ENCODE results near the gene SLC13A4.
"Not testable (repeated sequence)": the region's sequence is repeated elsewhere in the genome, so short reads cannot be mapped to it uniquely, and the experiment has no call there.

Gene SLC13A4

DNA sequence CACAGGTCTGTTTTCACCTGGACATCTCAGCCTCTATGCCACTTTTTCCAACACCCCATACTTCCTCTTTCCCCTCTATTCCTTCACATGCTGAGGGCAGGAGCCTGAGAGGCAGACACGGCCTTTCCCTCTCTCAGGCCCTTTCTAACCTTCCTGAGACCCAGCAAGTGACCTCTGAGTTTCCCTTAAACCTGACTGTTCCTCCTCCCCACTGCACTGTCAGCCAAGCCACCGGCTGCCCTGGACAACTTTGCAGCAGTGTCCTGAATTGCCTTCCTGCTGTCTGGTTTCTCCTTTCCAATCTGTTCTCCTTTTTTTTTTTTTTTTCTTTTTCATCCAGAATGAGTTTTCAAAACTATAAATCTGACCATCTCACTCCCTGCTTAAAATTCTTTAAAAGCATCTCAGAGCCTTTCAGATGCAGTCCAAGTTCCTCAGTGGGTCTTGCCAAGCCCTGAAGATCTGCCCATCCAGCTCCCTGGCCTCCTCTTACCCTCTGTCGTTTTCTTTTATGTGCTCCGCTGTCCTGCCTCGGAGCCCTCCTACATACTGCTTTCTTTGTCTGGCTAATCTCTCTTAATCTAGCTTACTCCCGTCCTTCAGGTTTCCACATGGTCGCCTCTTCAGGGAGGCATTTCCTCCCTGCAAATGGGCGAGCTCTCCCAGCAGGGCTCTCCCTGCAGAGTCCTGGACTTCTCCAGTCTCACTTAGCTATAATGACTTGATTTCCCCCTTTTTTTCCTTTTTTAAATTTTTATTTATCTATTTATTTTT, 30.5 kb downstream of the SLC13A4 start:
- no peak overlapping the region for H3K4me3 ChIP-seq (IDR thresholded peaks at IDR 0.05; ENCODE audit: insufficient read depth, low read depth, low read length)
- H2AFZ ChIP-seq (ENCODE audit: low read depth) = no peak overlapping the region
- H4K20me1 ChIP-seq (ENCODE audit: insufficient read depth) = no peaks in the 10 kb centered on the region
- TF ChIP-seq, protein P1, sequence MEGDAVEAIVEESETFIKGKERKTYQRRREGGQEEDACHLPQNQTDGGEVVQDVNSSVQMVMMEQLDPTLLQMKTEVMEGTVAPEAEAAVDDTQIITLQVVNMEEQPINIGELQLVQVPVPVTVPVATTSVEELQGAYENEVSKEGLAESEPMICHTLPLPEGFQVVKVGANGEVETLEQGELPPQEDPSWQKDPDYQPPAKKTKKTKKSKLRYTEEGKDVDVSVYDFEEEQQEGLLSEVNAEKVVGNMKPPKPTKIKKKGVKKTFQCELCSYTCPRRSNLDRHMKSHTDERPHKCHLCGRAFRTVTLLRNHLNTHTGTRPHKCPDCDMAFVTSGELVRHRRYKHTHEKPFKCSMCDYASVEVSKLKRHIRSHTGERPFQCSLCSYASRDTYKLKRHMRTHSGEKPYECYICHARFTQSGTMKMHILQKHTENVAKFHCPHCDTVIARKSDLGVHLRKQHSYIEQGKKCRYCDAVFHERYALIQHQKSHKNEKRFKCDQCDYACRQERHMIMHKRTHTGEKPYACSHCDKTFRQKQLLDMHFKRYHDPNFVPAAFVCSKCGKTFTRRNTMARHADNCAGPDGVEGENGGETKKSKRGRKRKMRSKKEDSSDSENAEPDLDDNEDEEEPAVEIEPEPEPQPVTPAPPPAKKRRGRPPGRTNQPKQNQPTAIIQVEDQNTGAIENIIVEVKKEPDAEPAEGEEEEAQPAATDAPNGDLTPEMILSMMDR (conservative IDR thresholded peaks at IDR 0.05; ENCODE audit: low read depth, low read length) = no peak
- H3K4me2 ChIP-seq = no peak overlapping the region
- no peak overlapping the region for H3K27ac ChIP-seq
- H3K36me3 ChIP-seq (ENCODE audit: insufficient read depth) = no peaks in the 10 kb centered on the region
- H3K79me2 ChIP-seq (ENCODE audit: insufficient read depth, low read depth) = no peaks in the 10 kb centered on the region
- H3K9ac ChIP-seq = no peak overlapping the region
- no peaks in the 10 kb centered on the region for H3K4me1 ChIP-seq (ENCODE audit: low read depth, poor library complexity, severe bottlenecking)
- H3K27me3 ChIP-seq (ENCODE audit: insufficient read depth, low read depth) = no peaks in the 10 kb centered on the region

DNA sequence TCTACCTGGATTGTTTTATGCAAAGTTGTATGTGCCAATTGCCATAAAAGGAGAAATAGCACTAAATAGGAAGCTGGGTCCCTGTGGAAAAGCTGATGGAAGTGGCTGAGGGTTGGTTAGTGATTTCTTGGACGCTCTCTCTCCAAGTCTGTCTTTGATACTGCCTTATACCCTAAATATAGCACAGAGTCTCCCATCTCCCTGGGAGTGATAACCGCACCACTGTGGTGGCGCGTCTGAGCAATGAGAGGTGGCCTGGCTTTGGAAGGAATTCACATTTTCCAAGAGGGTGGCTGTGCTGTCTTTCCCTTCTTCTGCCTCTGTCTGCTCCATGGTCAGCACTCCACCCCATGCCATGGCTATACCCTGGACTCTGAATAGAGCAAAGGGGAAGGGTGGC, 34.4 kb downstream of the SLC13A4 start:
- H3K4me1 ChIP-seq (ENCODE audit: low read depth, poor library complexity, severe bottlenecking) = no peaks in the 10 kb centered on the region
- no peak overlapping the region for H3K4me2 ChIP-seq
- H4K20me1 ChIP-seq (ENCODE audit: insufficient read depth) = no peaks in the 10 kb centered on the region
- H2AFZ ChIP-seq (ENCODE audit: low read depth) = no peak overlapping the region
- TF ChIP-seq, protein P1 (conservative IDR thresholded peaks at IDR 0.05; ENCODE audit: low read depth, low read length) = no peak
- H3K36me3 ChIP-seq (ENCODE audit: insufficient read depth) = no peaks in the 10 kb centered on the region
- H3K27ac ChIP-seq = no peak overlapping the region
- H3K4me3 ChIP-seq (IDR thresholded peaks at IDR 0.05; ENCODE audit: insufficient read depth, low read depth, low read length) = no peak overlapping the region
- H3K9ac ChIP-seq = no peak overlapping the region
- no peaks in the 10 kb centered on the region for H3K79me2 ChIP-seq (ENCODE audit: insufficient read depth, low read depth)
- no peaks in the 10 kb centered on the region for H3K27me3 ChIP-seq (ENCODE audit: insufficient read depth, low read depth)

DNA sequence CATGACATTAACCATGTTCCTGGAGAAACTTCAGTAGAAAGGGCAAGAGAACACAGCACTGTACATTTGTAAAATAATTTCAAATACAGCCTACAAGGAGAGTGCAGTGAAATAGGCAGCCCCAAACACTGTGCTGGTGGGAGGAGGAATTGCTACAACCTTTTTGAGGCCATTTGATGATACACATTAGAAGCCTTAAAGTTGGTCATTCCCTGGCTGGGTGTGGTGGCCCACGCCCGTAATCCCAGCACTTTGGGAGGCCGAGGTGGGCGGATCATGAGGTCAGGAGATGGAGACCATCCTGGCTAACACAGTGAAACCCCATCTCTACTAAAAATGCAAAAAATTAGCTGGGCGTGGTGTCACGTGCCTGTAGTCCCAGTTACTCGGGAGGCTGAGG, 35.4 kb downstream of the SLC13A4 start:
- H4K20me1 ChIP-seq (ENCODE audit: insufficient read depth); H2AFZ ChIP-seq (ENCODE audit: low read depth); H3K4me2 ChIP-seq; H3K9ac ChIP-seq; H3K36me3 ChIP-seq (ENCODE audit: insufficient read depth); H3K27me3 ChIP-seq (ENCODE audit: insufficient read depth, low read depth); H3K4me3 ChIP-seq (IDR thresholded peaks at IDR 0.05; ENCODE audit: insufficient read depth, low read depth, low read length); H3K79me2 ChIP-seq (ENCODE audit: insufficient read depth, low read depth); H3K27ac ChIP-seq; H3K4me1 ChIP-seq (ENCODE audit: low read depth, poor library complexity, severe bottlenecking): not testable (repeated sequence)

DNA sequence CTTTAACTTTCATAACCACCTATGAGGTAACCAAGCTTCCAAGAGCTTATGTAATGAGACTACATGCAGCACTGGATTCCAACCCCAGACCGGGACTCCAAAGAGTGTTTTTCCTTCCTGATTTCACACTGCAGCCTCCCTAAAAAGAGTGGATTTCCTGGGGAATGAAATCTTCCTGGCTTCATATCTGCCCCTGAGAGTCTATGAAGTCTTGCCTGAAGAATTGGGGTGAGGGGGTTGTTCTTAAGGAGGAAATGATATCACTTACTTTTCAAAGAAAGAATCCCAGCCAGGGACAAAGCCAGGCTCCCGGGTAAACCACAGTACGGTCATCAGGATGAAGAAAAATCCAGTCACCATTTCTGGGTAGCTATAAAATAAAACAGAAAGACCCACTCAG, 35.9 kb downstream of the SLC13A4 start:
- no peaks in the 10 kb centered on the region for H4K20me1 ChIP-seq (ENCODE audit: insufficient read depth)
- TF ChIP-seq, protein P1 (conservative IDR thresholded peaks at IDR 0.05; ENCODE audit: low read depth, low read length) = no peak
- H3K9ac ChIP-seq = no peak overlapping the region
- H2AFZ ChIP-seq (ENCODE audit: low read depth) = no peak overlapping the region
- no peaks in the 10 kb centered on the region for H3K79me2 ChIP-seq (ENCODE audit: insufficient read depth, low read depth)
- H3K27me3 ChIP-seq (ENCODE audit: insufficient read depth, low read depth) = no peaks in the 10 kb centered on the region
- H3K4me1 ChIP-seq (ENCODE audit: low read depth, poor library complexity, severe bottlenecking) = no peaks in the 10 kb centered on the region
- H3K4me2 ChIP-seq = no peak overlapping the region
- no peaks in the 10 kb centered on the region for H3K36me3 ChIP-seq (ENCODE audit: insufficient read depth)
- no peak overlapping the region for H3K27ac ChIP-seq
- H3K4me3 ChIP-seq (IDR thresholded peaks at IDR 0.05; ENCODE audit: insufficient read depth, low read depth, low read length) = no peak overlapping the region

DNA sequence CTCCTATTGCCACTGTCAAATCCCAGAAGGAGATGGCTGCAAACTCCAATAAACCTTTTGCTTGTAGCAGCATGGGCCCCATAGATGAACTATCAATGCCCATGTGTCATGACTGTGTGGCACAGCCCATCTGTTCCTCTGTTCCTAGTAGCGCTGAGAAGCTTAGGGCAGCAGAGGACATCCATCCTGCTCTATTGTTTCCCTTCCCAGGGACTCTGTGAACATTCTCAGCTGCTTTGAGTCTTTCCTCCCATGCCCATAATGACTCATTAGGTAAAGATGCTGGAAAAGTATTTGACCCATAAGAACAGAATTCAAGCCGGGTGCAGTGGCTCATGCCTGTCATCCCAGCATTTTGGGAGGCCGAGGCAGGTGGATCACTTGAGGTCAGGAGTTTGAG, 37.4 kb downstream of the SLC13A4 start:
- TF ChIP-seq, protein P1 (conservative IDR thresholded peaks at IDR 0.05; ENCODE audit: low read depth, low read length) = no peak
- Histone ChIP-seq H3K4me3 (IDR thresholded peaks at IDR 0.05; ENCODE audit: insufficient read depth, low read depth, low read length) (no peak overlapping the region), H3K4me1 (ENCODE audit: low read depth, poor library complexity, severe bottlenecking) (no peaks in the 10 kb centered on the region), H3K27me3 (ENCODE audit: insufficient read depth, low read depth) (no peaks in the 10 kb centered on the region), H3K79me2 (ENCODE audit: insufficient read depth, low read depth) (no peaks in the 10 kb centered on the region), H3K9ac (no peak overlapping the region), H3K27ac (no peak overlapping the region), H2AFZ (ENCODE audit: low read depth) (no peak overlapping the region), H3K36me3 (ENCODE audit: insufficient read depth) (no peaks in the 10 kb centered on the region), H3K4me2 (no peak overlapping the region), H4K20me1 (ENCODE audit: insufficient read depth) (no peaks in the 10 kb centered on the region)
